BE2C (cell line): ENCODE measurements around the gene GPATCH4.

Source experiments
- DNase-seq: peaks from one replicate; pipeline ENCODE4 v3.0.0-alpha.2; 2020
- H3K27me3 ChIP-seq: fragments of 250-450 bp; sonication (Bioruptor Pico); 2 replicates; pipeline ENCODE4 v1.5.1; 2020; ENCODE audit warnings: mild to moderate bottlenecking
- H3K36me3 ChIP-seq: fragments of 250-450 bp; sonication (Bioruptor Pico); 2 replicates; pipeline ENCODE4 v1.5.1; 2020; ENCODE audit warnings: mild to moderate bottlenecking
- H3K4me1 ChIP-seq: fragments of 250-450 bp; sonication (Bioruptor Pico); 2 replicates; pipeline ENCODE4 v1.5.1; 2020
- H3K4me3 ChIP-seq: 2 replicates; pipeline ENCODE4 v1.5.1; 2011; ENCODE audit warnings: low read depth, low read length
- H3K9me3 ChIP-seq: fragments of 250-450 bp; sonication (Bioruptor Pico); 2 replicates; pipeline ENCODE4 v1.5.1; 2020
- TF ChIP-seq, protein P1 (sequence below): IDR thresholded peaks from 2 replicates; pipeline ENCODE4 v1.5.1; 2012; ENCODE audit warnings: mild to moderate bottlenecking, low read depth, low read length

GPATCH4 gene

DNA sequence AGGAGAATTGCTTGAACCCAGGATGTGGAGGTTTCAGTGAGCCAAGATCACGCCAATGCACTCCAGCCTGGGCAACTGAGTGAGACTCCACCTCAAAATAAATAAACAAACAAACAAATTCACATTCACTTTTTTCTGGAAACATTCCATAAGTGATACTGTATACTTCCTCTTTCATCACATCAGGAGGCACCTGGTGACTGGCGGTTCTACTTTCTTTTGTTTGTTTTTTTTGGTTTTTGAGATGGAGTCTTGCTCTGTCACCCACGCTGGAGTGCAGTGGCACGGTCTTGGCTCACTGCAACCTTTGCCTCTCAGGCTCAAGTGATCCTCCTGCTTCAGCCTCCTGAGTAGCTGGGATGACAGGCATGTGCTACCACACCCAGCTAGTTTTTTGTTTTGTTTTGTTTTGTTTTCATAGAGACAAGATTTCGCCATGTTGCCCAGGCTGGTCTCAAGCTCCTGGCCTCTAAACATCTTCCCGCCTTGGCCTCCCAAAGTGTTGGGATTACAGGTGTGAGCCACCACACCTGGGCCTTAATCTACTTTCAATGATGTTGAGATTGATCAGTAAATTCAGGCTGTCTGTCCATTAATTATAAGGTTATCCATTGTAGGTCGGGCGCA lies 28.7 kb upstream of the GPATCH4 start:
- no peak for DNase-seq
- Histone ChIP-seq H3K36me3 (no peaks in the 10 kb centered on the region), H3K27me3 (peaks cover 9% of the 10 kb centered on the region), H3K4me3 (no peak overlapping the region), H3K9me3 (no peaks in the 10 kb centered on the region), H3K4me1 (peaks cover 8% of the 10 kb centered on the region)
- TF ChIP-seq, protein P1, sequence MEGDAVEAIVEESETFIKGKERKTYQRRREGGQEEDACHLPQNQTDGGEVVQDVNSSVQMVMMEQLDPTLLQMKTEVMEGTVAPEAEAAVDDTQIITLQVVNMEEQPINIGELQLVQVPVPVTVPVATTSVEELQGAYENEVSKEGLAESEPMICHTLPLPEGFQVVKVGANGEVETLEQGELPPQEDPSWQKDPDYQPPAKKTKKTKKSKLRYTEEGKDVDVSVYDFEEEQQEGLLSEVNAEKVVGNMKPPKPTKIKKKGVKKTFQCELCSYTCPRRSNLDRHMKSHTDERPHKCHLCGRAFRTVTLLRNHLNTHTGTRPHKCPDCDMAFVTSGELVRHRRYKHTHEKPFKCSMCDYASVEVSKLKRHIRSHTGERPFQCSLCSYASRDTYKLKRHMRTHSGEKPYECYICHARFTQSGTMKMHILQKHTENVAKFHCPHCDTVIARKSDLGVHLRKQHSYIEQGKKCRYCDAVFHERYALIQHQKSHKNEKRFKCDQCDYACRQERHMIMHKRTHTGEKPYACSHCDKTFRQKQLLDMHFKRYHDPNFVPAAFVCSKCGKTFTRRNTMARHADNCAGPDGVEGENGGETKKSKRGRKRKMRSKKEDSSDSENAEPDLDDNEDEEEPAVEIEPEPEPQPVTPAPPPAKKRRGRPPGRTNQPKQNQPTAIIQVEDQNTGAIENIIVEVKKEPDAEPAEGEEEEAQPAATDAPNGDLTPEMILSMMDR = no peak

DNA sequence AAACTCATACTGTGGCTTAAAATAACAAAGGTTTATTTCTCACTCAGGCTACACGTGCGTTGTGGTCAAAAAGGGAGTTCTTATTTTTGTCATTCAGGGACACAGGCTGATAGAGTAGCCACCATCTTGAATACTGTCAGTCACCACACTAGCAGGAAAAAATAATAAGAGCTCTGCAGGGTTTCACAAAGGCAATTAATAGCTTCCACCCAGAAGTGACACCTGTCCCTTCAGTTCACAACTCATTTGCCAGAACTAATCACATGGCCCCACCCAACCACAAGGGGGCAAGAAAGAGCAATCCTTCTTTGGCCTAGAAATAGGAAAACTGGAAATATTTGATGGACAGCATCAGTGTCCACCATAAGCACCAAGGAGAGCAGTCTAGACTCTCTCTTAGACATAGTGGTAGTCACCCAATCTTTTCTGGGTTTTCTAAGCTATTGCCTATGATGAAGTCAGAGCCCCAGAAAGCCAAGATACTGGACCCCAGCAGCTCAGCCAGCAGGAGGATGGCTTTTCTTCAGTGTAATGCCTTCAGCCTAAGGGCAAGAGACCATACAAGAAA lies 26.1 kb upstream of the GPATCH4 start:
- DNase-seq = peak; percentile 67
- H3K9me3 ChIP-seq = no peaks in the 10 kb centered on the region
- peaks cover 8% of the 10 kb centered on the region for H3K4me1 ChIP-seq
- H3K4me3 ChIP-seq = no peak overlapping the region
- H3K27me3 ChIP-seq = peaks cover 19% of the 10 kb centered on the region
- no peaks in the 10 kb centered on the region for H3K36me3 ChIP-seq
- TF ChIP-seq, protein P1 = peak; percentile 97

DNA sequence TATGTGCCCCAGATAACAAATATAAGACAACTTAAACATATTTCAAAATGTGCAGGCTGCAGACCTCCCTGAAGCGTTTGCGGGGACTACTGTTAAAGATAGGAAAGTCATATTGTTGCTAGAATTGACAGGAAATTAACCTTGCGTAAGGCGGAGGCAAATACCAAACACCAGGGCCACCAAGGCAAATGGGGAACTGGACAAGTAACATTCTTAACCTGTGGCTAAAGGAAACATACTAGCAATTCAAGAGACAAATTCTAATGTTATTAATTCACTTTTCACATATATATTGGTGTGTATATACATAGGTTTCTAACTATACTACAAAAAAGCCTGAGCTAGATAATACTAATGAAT lies 24.8 kb upstream of the GPATCH4 start:
- H3K4me1 ChIP-seq = peaks cover 8% of the 10 kb centered on the region
- H3K9me3 ChIP-seq = no peaks in the 10 kb centered on the region
- H3K36me3 ChIP-seq = no peaks in the 10 kb centered on the region
- DNase-seq = no peak
- no peak overlapping the region for H3K4me3 ChIP-seq
- H3K27me3 ChIP-seq = peaks cover 19% of the 10 kb centered on the region
- TF ChIP-seq, protein P1 = no peak

DNA sequence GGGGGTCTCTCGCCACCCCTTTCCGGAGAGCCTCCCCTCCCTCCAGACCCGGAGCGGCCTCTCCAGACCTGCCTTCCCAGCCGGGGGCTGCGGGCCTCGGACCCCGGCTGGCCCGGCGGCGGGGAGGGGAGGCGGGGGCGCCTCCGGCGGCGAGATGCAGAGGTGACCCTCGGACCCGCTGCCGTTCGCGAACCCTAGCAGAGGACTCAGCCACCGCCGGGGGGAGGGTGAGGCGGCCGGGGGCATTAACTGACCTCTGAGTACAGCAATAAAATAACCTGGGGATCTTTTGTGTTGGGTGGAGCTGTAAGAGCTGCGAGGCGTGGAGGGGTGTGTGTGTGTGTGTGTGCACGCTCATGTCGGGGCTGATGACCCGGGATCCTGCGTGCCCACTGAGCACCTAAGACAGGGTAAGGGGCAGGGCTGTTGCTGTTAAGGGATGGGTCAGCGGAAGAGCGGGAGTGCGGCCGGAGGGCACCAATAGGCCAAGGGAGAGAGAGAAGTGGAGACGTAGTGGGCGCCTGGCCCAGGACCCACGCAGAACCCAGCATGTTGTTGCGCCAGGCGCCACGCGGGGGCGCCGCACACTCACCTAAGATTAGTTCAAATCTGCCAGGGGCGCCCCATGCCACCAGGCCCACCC lies 24.3 kb upstream of the GPATCH4 start:
- H3K4me3 ChIP-seq = peak overlapping the region; percentile 44
- H3K27me3 ChIP-seq = peaks cover 19% of the 10 kb centered on the region
- peak; percentile 85 for DNase-seq
- H3K36me3 ChIP-seq = no peaks in the 10 kb centered on the region
- no peaks in the 10 kb centered on the region for H3K9me3 ChIP-seq
- H3K4me1 ChIP-seq = peaks cover 8% of the 10 kb centered on the region
- TF ChIP-seq, protein P1 = peak; percentile 88

DNA sequence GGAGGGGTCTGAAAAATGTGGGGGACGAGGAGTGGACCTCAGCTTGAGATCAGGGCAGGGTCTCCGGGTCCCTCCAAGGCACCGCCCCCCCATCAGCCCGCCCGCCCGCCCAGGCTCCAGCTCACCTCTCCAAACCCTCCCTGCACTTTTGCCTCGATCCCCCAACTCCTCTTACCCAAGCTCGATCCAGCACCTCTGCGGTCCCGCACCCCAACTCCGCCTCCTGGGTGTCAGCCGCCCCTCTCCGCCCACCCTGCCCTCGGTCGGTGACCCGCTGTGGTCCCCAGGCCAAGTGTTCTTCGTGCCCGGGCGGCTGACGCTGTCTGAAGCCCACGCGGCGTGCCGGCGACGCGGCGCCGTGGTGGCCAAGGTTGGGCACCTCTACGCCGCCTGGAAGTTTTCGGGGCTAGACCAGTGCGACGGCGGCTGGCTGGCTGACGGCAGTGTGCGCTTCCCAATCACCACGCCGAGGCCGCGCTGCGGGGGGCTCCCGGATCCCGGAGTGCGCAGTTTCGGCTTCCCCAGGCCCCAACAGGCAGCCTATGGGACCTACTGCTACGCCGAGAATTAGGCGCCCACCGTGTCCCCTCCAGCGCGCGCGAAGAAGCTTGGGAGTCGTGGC lies 23.6 kb upstream of the GPATCH4 start:
- DNase-seq = no peak
- Histone ChIP-seq H3K9me3 (no peaks in the 10 kb centered on the region), H3K36me3 (no peaks in the 10 kb centered on the region), H3K27me3 (peaks cover 19% of the 10 kb centered on the region), H3K4me1 (peaks cover 8% of the 10 kb centered on the region), H3K4me3 (peak overlapping the region; percentile 44; the same call in 1 of the 2 replicates)
- TF ChIP-seq, protein P1 = no peak
